Sciatic nerve (tissue), 2 donors: ENCODE results near the gene PNO1. TPM values are rescaled to one million over a fixed set of nuclear protein-coding genes. Genes with fewer than 3 reads are reported as not detected.
"Not testable (repeated sequence)": the region's sequence is repeated elsewhere in the genome, so short reads cannot be mapped to it uniquely, and the experiment has no call there.

Experiments
- ATAC-seq: fragments of 200-7000 bp; cut with Tn5 transposase; one replicate; pipeline ENCODE4 v1.9.1; 2020; ENCODE audit warnings: mild to moderate bottlenecking, moderate library complexity
- DNase-seq: peaks from one replicate; pipeline ENCODE4 v3.0.0-alpha.2; 2020; ENCODE audit warnings: low spot score
- intact Hi-C: fragments of 100-400 bp; cut with DNase I; formaldehyde crosslinking; loops from one replicate; pipeline ENCODE4 v1.14.2; 2022
- total RNA-seq: library from RNA; stranded (reverse); fragmentation: NEBNext Ultra II Directional; extraction: Animal tissue kit (Norgen Biotek cat#: 25700); gene quantifications from one replicate; pipeline ENCODE4 v1.2.1, GENCODE V29; 2021
- donor health status: DM: no; HTN: no; CAD: no.
- donor health status: DM: no; HTN: no; CAD: no.

The PNO1 gene
- 10.6 TPM for total RNA-seq

DNA sequence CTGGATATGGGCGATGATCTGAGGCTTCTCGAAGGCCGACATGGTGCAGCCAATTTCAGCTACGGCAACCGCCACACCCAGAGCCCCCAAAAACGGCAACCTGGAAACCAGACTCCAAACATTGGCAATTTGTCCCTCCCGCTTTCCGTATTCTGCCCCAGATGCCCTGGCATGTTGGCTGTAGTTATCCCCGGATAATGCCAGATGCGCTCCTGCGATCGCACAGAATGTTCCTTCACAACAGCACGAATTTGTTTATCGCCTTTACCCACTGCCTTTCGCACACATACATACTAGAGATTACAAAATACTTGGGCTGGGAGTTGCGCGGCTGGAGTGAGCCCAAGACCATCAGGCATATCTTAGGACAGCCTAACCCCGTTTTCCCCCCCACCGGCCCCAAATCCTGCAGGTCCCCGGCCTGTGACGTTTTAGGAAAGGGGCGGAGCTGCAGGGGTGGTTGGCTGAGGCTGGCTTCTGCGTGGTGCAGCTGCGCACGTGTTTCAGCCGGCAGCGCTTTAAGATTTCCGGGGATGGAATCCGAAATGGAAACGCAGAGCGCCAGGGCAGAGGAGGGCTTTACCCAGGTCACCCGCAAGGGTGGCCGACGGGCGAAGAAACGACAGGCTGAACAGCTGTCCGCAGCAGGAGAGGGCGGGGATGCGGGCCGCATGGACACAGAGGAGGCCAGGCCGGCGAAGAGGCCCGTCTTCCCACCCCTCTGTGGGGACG lies at the start of gene PNO1:
TSS of gene PNO1 (plus strand) at position 487 of the 732 bp plus-strand sequence. CDS start at position 534, 47 bp downstream.
- DNase-seq (peak; percentile 97), ATAC-seq (peak; percentile 99)
- intact Hi-C loops = no loop called here

DNA sequence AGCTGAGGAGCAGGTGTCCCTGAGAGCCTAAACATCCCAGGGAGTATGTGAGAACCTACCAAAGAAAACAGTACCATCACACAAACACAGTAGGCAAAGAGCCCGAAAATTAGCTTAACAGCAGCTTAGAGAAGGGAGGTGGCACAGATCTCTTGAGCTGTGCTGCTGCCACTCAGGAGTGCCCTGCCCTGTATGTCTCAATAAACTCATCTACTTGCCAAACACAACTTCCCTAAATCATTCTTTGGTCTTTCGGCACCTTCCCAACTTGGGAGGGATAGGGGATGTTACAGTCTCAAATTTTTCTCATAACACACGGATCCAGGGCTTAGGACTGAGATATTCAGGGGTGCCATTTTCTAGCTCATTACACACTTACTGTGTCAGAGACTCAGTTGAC lies 49.6 kb upstream of the PNO1 start:
- intact Hi-C loops = no loop called here
- ATAC-seq = no peak
- no peak for DNase-seq

DNA sequence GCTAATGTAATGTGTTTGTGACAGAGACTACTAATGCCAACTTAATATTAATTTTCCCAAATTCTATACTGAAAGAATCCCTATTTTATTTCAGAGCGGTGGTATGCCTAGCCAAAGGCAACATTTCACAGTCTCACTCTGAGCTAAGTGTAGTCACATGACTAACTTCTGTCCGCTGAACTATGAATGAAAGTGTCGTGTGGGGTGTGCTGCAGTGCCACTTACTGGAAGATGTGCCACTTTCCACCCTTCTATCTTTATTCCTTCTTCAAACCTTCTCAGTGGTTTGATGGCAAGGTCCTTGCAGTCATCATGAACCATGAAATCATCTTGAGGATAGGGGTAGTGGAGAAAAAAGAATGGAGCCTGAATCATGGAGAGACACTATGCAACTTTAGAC lies 47.6 kb upstream of the PNO1 start:
- no peak for DNase-seq
- ATAC-seq = no peak
- intact Hi-C loops = no loop called here

DNA sequence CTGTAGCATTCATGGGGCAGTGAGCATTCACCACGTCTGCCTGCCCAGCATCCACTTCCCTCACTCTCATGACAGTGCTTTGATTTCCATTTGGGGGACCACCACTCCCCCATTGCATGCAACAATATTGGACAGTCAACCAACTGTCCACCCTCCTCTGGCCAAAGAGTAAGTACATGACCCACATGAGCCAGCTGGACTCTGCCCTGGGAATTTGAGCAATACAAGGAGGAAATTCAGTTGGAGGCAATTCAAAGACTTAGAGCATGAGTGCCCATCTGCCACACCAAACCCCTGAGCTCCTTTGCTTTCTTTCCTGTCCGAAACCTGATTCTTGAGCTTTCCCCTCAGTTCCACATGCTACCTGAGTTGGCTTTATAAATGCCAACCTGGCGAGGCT lies 41.7 kb upstream of the PNO1 start:
- intact Hi-C loops = no loop called here
- DNase-seq = no peak
- no peak for ATAC-seq

DNA sequence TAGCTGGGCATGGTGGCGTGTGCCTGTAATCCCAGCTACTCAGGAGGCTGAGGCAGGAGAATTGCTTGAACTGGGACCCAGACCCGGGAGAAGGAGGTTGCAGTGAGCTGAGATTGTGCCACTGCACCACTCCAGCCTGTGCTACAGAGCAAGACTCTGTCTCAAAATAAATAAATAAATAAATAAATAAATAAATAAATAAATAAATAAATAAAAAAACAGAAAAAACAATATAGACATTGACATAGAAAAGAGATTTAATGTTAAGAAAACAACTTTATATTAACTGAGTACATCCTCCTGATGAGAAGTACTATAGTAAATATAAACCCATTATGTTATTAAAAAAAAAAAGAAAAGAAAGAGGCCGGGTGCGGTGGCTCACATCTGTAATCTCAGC lies 39.8 kb upstream of the PNO1 start:
- ATAC-seq, DNase-seq, intact Hi-C loops: not testable (repeated sequence)

DNA sequence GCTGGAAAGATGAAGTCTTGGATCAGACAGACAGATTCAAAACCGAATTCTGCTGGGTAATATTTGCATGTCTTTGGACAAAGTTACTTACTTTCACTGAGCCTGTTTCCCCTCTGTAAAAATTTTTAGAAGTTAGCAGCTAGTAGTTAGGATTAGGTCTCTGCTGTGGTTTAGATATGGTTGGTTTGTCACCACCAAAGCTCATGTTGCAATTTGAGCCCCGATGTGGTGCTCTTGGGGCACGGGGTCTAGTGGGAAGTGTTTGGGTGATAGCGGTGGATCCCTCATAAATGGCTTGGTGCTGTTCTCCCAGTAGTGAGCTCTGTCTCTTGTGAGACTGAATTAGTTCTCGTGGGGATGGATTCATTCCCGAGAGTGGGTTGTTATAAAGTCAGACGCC lies 38.9 kb upstream of the PNO1 start:
- ATAC-seq (no peak), DNase-seq (no peak)
- intact Hi-C loops = no loop called here

DNA sequence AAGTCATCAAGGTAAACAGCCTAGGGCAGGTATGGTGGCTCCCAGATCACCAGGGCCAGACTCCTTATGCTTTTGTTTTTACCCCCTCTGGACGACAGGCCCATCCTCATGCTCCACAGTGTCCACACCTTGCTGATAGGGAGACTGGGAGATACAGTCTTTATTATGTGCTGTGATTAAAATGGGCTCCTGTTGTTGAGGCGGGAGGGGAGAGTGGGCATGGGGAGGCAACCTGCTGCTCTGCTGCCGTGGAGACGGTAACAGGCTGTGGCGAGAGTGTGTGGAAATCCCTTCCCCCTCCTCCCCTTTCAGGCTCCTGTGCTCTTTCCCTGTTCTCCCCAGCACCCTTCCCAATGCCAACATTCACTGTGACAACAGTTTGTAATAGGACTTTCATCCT lies 38.2 kb upstream of the PNO1 start:
- ATAC-seq = no peak
- DNase-seq = no peak
- intact Hi-C loops = no loop called here

DNA sequence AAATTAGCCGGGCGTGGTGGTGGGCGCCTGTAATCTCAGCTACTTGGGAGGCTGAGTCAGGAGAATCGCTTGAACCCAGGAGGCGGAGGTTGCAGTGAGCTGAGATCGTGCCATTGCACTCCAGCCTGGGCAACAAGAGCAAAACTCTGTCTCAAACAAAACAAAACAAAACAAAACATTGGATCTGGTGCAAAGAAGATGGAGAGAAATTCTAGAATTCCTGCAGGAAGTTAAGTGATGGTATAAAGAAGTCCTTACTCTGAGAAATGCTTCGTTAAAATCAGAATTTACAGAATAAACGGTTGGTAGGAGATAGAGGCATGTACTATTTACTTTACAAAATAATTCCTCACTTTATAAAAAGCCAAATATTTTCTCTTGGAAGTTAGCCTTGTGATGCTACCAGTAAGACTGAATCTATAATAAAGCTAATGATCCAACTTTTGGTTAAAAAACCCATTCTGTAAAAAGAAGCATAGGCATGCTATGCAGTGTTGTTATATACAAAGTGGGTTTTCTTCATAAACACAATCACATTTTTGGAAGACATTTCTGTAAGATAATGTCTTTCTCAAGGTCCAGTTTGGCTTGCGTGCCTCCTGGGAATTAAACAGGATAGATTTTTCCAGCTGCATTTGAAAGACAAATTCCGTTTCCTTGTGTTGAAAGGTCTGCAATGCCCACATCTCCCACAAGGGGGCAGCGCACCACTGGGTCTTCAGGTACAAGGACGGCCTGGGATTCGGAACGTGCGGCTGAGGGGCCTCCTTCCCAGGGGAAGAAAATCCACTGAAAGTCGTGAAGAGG lies 35.6 kb upstream of the PNO1 start:
- intact Hi-C loops = no loop called here
- ATAC-seq (peak; percentile 80), DNase-seq (peak; percentile 93)

DNA sequence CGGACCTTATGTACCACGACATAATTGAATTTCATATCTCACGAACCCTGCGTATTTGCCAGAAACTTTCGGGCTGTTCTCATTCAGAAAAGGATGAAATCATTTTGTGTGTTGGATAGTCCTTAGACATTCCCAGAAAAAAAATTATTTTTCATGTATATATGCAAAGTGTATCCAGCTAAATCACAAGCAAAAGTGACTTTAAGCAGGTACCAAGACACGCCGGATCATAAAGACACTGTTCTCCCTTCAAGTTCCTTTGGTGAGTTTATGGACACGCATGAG lies 35.1 kb upstream of the PNO1 start:
- intact Hi-C loops = no loop called here
- ATAC-seq (no peak), DNase-seq (no peak)

DNA sequence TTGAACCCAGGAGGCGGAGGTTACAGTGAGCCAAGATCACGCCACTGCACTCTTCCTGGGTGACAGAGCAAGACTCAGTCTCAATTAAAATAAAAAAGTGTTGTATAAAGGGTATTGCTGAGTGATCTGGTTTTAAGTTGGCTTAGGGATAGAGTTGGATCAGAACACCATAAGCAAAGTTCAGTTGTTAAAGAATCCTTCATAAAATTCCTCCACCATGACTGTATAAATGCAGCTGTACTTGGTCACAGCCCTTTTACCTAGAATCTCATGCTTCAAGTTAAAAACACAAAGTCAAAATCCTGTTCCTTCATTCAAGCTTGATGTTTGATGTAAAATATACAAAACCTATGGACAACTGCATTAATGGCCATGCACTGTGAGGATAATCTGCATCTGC lies 33.4 kb upstream of the PNO1 start:
- intact Hi-C loops = no loop called here
- ATAC-seq (no peak), DNase-seq (no peak)

DNA sequence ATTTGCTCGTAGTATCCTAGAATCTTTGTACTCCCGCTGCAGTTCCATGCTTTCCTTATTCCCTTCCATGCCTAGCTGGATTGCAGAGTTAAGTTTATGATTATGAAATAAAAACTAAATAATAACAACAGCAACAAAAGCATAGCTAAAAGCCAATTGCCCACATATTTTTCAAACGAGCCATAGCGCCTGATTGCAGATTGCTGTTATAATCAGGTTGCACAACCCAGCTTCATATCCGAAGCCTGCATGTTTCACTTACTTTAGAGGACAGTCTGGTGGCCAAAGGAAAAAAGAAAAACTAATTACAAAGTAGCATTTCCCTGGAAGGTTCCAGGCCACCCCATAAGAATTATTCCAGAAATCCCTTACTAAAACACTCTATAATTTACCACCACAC lies 31.9 kb upstream of the PNO1 start:
- intact Hi-C loops = no loop called here
- ATAC-seq (no peak), DNase-seq (no peak)

DNA sequence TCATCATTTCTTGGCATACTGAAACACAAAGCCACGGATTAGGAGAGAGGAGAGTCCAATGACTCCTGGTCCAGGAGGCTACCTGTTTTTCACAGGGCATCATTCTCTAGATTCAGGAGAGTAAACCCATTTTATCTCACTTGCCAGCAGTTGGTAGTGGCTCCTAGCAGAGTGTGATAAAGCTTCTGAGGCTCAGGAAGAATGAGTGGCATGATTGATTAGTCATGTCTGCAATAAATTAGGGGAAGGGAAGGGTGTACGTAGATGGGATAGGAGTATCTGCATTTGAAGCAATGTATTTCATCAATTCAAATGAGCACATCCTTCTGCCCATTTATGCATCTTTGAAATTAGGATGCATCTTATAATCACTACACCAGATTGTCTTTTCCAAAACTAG lies 31.1 kb upstream of the PNO1 start:
- intact Hi-C loops = no loop called here
- no peak for DNase-seq
- ATAC-seq = no peak

DNA sequence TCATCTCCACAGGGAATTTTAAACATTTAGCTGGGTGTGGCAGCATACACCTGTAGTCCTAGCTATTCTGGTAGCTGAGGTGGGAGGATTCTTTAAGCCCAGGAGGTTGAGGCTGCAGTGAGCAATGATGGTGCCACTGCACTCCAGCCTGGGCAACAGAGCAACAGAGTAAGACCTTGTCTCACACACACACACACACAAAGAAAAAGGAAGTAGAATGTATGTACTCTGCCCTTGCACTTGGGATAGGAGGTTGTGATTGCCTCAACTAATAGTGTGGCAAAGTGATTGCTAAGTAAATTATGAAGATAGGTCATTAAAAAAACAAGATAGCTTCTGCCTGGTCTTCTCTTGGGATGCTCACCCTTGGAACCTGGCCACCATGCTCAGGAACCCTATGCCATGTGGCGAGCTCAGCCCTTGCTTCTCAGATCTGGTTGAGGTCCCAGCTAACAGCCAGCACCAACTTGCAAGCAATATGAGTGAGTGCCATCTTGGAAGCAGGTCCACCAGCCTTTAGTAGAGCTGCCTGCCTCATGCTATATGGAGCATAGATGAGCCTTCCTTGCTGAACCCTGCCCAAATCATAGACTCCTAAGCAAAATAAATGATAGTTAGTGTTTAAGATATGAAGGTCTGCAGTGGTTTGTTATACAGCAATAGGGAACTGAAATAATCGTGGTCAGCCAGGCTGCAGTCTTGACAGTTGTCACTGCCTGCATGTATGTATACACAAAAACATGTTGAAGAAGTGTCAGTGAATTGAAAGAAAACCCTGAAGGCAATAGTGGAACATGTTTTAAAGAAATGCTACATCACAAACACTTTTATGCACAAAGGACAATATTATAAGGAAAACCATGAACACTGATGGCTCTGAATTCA lies 30.1 kb upstream of the PNO1 start:
- DNase-seq (no peak), ATAC-seq (no peak)
- intact Hi-C loops = no loop called here

DNA sequence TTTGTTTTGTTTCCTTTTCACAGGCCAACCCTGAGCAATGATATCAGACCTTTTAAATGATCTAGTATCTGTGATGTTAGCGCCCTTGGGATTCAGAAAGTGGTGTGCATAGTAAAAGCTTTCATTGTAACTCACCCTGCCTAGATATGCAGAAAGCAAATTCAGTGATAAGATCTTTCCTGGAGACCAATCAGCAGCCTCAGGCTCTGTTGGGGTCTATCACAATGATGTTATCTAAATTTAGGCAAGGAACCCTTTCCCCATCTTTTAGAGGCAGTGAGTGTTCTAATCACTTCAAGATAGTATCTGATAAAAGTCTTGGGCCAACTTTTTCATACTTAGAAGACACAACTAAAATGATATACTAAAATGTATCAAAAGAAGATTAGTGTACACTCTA lies 23.6 kb upstream of the PNO1 start:
- DNase-seq (no peak), ATAC-seq (no peak)
- intact Hi-C loops = no loop called here

DNA sequence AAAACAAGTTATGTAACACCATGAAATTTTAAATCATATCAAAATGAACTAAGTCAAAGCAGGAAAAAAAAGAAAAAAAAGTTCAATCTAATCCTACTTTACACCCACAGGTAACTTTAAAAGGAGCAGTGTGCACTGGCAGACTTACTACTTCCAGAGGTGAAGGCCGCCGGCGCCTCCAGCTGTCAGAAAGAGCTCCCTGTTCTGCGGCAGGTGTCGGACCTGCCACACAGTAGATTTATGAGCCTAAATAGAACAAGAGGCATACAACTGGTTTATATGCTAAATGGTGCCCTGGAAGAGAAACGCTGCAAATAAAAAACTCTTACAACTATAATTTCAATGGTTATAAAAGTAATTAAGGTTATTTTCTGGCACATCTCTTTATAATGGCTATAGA lies 23.1 kb upstream of the PNO1 start:
- ATAC-seq (no peak), DNase-seq (no peak)
- intact Hi-C loops = no loop called here

DNA sequence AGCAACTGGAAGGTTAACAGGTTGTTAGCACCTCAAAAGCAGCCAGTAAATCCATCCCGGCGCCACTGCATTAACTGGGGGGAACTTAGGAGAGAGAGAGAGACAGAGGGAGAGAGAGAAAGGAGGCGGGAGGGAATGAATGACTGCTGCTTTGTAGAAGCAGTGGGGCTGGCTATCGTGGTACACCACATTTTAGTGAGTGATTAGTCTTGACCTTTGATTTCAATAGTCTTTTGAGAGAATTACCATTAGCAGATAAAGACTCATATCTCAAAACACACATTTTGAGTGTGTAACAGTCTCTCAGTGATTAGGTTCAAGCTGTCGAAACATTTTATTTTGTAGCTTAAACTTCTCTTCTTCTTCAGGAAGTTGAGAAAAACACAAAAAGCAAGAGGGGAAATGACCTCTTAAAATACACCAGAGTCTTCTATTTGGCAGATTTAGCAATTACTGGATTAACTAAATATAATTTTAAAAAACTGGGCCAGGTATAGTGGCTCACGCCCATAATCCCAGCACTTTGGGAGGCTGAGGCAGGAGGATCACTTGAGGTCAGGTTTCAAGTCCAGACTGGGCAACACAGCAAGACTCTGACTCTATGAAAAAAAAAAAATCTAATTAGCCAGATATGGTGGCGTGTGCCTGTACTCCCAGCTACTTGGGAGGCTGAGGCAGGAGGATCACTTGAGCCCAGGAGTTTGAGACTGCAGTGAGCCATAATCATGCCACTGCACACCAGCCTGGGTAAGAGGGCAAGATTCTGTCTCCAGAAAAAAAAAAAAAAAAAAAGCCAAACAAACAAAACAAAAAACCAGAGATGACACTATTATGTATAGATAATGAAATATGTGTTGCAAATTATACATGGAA lies 22.0 kb upstream of the PNO1 start:
- ATAC-seq = no peak
- no peak for DNase-seq
- intact Hi-C loops = no loop called here

DNA sequence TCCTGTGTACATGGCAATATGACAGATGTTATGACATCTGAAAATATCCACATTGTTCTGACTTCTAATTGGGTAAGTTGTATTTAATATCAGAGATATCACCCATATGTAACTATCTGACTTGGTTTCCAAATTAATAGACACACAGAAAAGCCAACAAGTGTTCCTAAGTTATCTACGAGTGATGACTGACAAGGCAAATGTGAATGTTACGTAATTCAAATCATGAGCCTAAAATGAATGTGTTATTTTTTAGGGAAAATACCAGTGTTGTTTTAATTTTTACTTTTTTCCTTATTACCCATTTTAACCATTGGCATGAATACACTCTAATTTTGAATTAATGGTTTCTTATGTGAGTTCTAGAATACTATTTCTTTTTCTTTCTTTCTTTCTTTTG lies 15.8 kb upstream of the PNO1 start:
- no peak for ATAC-seq
- no peak for DNase-seq
- intact Hi-C loops = no loop called here

DNA sequence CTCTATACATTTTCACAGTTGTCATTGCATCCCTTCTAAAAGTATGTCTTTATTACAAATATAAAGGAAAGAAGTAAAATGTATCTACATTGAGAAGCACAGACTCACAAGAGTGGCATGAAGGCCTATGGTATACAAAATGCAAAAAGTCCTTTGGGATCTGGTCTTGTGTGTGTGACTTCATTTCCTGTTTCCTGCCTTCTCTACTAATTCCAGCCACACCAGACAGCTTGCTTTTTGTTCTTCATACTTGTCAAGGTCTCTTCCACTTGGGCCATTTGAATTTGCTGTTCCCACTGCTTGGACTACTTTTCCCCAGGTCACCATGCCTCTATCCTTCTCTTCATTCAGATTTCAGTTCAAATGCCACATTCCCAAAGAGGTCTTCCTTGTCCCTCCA lies 6.7 kb upstream of the PNO1 start:
- DNase-seq (no peak), ATAC-seq (no peak)
- intact Hi-C loops = no loop called here

DNA sequence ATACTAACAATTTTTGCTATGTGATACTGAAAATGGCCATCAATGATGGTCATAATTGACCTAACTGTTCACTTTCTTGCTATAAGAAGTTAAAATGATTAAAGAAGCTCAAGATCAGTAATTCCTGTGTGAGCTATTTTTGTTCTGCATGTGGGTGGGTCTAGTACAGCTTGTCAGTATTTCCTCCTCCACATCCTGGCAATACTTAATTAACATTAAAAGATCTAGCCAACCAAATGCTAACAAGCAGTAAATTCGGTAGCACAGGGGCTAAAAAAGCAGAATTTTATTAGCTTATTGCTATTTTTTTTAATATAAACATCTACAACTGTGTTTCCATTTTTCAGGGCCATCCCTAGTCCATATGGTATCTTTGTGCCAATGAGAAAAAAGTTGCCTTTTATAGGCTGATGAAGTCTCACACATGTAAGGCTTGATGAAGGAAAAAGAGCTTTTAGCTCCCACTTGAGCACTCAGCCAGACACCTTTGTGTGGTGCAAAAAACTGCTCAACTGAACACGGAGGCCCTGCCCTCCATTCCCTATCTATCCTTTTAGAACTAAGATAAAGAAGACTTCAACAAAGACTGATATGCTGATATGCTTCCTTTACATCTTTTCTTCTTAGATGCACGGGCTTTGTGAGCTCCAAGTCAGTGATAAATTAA lies 4.9 kb upstream of the PNO1 start:
- DNase-seq (no peak), ATAC-seq (no peak)
- intact Hi-C loops = no loop called here
